Mesenchymal stem cell (in vitro differentiated cells and primary cell): ENCODE results near the gene ALPL.

Source experiments
- DNase-seq: peaks from one replicate; pipeline ENCODE4 v3.0.0-alpha.2; 2013
- H2AFZ ChIP-seq: one replicate; pipeline ENCODE4 v1.6.1; 2013; ENCODE audit warnings: low read depth, mild to moderate bottlenecking, control low read depth, inconsistent platforms, low read length, moderate library complexity
- H2AK5ac ChIP-seq: 2 replicates; pipeline ENCODE4 v1.6.1; 2013; ENCODE audit warnings: low read length, moderate library complexity, mild to moderate bottlenecking, inconsistent platforms; ENCODE audit not compliant: severe bottlenecking
- H2BK120ac ChIP-seq: one replicate; pipeline ENCODE4 v1.6.1; 2013; ENCODE audit warnings: low read depth, mild to moderate bottlenecking, inconsistent platforms, low read length, moderate library complexity
- H2BK12ac ChIP-seq, 2 experiments: one replicate each; pipeline ENCODE4 v1.6.1; 2013; ENCODE audit warnings: inconsistent platforms in 2 of 2, low read length in 2 of 2, mild to moderate bottlenecking in 2 of 2, moderate library complexity in 2 of 2, control low read depth in 1 of 2
- H2BK15ac ChIP-seq: one replicate; pipeline ENCODE4 v1.6.1; 2013; ENCODE audit warnings: mild to moderate bottlenecking, low read depth, inconsistent platforms; ENCODE audit not compliant: poor library complexity, severe bottlenecking
- H2BK5ac ChIP-seq: 2 replicates; pipeline ENCODE4 v1.6.1; 2013; ENCODE audit warnings: low read depth, mild to moderate bottlenecking, low read length, control low read depth, inconsistent platforms; ENCODE audit not compliant: poor library complexity, severe bottlenecking
- H3K14ac ChIP-seq, 2 experiments: one replicate each; pipeline ENCODE4 v1.6.1; 2013; ENCODE audit warnings: inconsistent platforms in 2 of 2, low read length in 2 of 2, control low read depth in 1 of 2, mild to moderate bottlenecking in 1 of 2, moderate library complexity in 1 of 2
- H3K18ac ChIP-seq, 2 experiments: one replicate each; pipeline ENCODE4 v1.6.1; 2013; ENCODE audit warnings: inconsistent platforms in 2 of 2, low read length in 2 of 2, control low read depth in 1 of 2, low read depth in 1 of 2, mild to moderate bottlenecking in 1 of 2
- H3K23ac ChIP-seq, 2 experiments: one replicate each; pipeline ENCODE4 v1.6.1; 2013; ENCODE audit warnings: inconsistent platforms in 2 of 2, low read length in 2 of 2, mild to moderate bottlenecking in 2 of 2, moderate library complexity in 2 of 2, control low read depth in 1 of 2
- H3K27ac ChIP-seq: 2 replicates; pipeline ENCODE4 v1.5.1; 2013; ENCODE audit warnings: mild to moderate bottlenecking, moderate library complexity, low read length, control low read depth, inconsistent platforms; ENCODE audit not compliant: poor library complexity, severe bottlenecking
- H3K27me3 ChIP-seq, 2 experiments: 2 replicates each; pipeline versions ENCODE4 v1.6.1 to v1.7.0; 2013; ENCODE audit warnings: low read length in 2 of 2, mild to moderate bottlenecking in 2 of 2, moderate library complexity in 2 of 2, control low read depth in 1 of 2, inconsistent platforms in 1 of 2; ENCODE audit not compliant: control insufficient read depth in 1 of 2, insufficient read depth in 1 of 2
- H3K36me3 ChIP-seq, 2 experiments: 2 replicates each; pipeline versions ENCODE4 v1.6.1 to v1.7.0; 2013; ENCODE audit warnings: low read length in 2 of 2, control low read depth in 1 of 2, inconsistent platforms in 1 of 2, low read depth in 1 of 2, mild to moderate bottlenecking in 1 of 2; ENCODE audit not compliant: insufficient read depth in 2 of 2, control insufficient read depth in 1 of 2
- H3K4ac ChIP-seq, 2 experiments: one replicate each; pipeline ENCODE4 v1.6.1; 2013; ENCODE audit warnings: inconsistent platforms in 2 of 2, low read length in 2 of 2, mild to moderate bottlenecking in 2 of 2, moderate library complexity in 2 of 2, control low read depth in 1 of 2, low read depth in 1 of 2
- H3K4me1 ChIP-seq: 2 replicates; pipeline ENCODE4 v1.6.1; 2013; ENCODE audit warnings: low read depth, low read length, control low read depth; ENCODE audit not compliant: control insufficient read depth, insufficient read depth
- H3K4me2 ChIP-seq: 2 replicates; pipeline ENCODE4 v1.6.1; 2013; ENCODE audit warnings: low read length, mild to moderate bottlenecking, inconsistent platforms; ENCODE audit not compliant: poor library complexity, severe bottlenecking
- H3K4me3 ChIP-seq, 2 experiments: 2 replicates each; pipeline versions ENCODE4 v1.5.1 to v1.7.0; 2013; ENCODE audit warnings: low read length in 2 of 2, mild to moderate bottlenecking in 2 of 2, control low read depth in 1 of 2, low read depth in 1 of 2; ENCODE audit not compliant: insufficient read depth in 1 of 2
- H3K79me1 ChIP-seq: replicated peaks from 2 replicates; pipeline ENCODE4 v1.6.1; 2013; ENCODE audit warnings: mild to moderate bottlenecking, control low read depth, low read length, inconsistent platforms; ENCODE audit not compliant: poor library complexity, severe bottlenecking
- H3K9ac ChIP-seq: 2 replicates; pipeline ENCODE4 v1.7.0; 2013; ENCODE audit warnings: mild to moderate bottlenecking, low read length, moderate library complexity
- H3K9me3 ChIP-seq: 2 replicates; pipeline ENCODE4 v1.7.0; 2013; ENCODE audit warnings: mild to moderate bottlenecking, low read length; ENCODE audit not compliant: control insufficient read depth
- H4K8ac ChIP-seq: one replicate; pipeline ENCODE4 v1.6.1; 2013; ENCODE audit warnings: inconsistent platforms, mild to moderate bottlenecking, low read length, moderate library complexity
- H4K91ac ChIP-seq: one replicate; pipeline ENCODE4 v1.6.1; 2013; ENCODE audit warnings: mild to moderate bottlenecking, low read length, inconsistent platforms
- WGBS: methylation state at CpG from one replicate; pipeline ENCODE4 v1.1.7; 2013; ENCODE audit warnings: mixed read lengths; 5-methylcytosine and 5-hydroxymethylcytosine counted together

ALPL gene

DNA sequence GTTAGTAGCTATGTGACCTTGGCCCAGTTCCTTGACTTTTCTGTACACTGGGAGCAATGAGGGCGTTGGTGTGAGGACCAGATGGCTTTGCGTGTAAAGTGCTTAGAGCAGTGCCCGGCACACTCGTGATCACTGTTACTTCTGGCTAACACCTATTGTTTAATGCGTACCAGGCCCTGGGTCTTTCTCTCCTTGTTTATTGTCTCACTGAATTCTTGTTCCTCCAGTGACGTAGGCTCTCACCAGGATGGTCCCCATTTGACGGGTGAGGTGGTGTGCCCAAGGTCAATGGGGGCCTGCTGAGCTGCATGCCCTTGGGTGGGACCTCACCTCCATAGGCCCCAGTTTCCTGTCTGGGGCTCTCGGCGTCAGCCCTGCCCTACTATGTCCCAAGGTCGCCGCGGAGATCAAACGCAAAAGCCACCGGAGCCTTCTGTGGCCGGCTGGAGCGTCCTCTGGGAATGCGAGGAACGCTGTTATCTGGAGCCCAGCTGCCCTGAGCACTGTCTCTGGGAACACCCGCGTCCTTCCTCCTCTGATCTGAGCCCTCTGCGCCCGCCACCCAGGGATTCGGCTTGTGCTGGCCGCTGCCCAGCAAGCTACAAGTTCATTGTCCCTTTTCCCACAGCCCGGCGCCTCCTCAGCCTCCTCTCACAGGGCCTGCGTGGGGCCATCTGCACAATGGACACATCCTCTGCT lies 28.9 kb downstream of the ALPL start:
- no peak overlapping the region for H3K18ac ChIP-seq
- H3K14ac ChIP-seq: no peak overlapping the region
- no peak overlapping the region for H2BK15ac ChIP-seq
- H3K23ac ChIP-seq: no peak overlapping the region
- no peak overlapping the region for H2AFZ ChIP-seq
- H3K4ac ChIP-seq: no peak overlapping the region
- no peak overlapping the region for H4K91ac ChIP-seq
- no peak overlapping the region for H3K4me3 ChIP-seq
- no peak overlapping the region for H2BK12ac ChIP-seq
- H2BK5ac ChIP-seq: no peak overlapping the region
- no peak overlapping the region for H2BK120ac ChIP-seq
- H3K4me1 ChIP-seq: peaks cover 24% of the 10 kb centered on the region
- 71% methylated on average over 20 of the region's 27 CpGs for WGBS
- H2AK5ac ChIP-seq: no peak overlapping the region
- no peaks in the 10 kb centered on the region for H3K36me3 ChIP-seq
- H3K27me3 ChIP-seq: peaks cover 0 to 18% of the 10 kb centered on the region in 2 experiments
- no peak overlapping the region for H3K27ac ChIP-seq
- no peak for DNase-seq
- no peak overlapping the region for H4K8ac ChIP-seq
- no peak overlapping the region for H3K4me2 ChIP-seq
- no peaks in the 10 kb centered on the region for H3K9me3 ChIP-seq
- peak overlapping the region; percentile 48 for H3K9ac ChIP-seq
- no peaks in the 10 kb centered on the region for H3K79me1 ChIP-seq

DNA sequence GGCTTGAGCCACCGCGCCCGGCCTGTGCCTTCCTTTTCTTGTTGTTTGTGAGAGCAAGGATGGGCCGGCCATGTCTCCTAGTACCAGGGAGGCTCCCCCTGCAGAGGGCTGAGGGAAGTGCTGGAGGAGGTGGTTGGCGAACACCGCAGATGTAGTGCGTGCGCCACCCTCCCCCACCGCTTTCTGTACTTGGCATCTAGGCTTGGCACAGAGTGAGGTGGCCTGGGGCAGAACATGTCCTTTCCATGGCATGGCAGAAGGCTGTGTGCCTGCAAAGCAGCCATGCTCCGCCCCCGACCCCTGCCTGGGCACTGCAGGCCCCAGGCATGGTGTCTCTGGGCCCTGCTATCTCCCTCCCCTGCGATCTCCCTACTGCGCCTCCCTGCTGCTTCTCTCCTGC lies 30.7 kb downstream of the ALPL start:
- Histone ChIP-seq H4K91ac (peak overlapping the region; percentile 25), H2BK5ac (no peak overlapping the region), H3K4ac (no peak overlapping the region), H3K36me3 (no peaks in the 10 kb centered on the region), H2AK5ac (peak overlapping the region; percentile 72), H3K27ac (no peak overlapping the region), H3K79me1 (no peaks in the 10 kb centered on the region), H2BK15ac (no peak overlapping the region), H2BK120ac (no peak overlapping the region), H3K4me1 (peaks cover 30% of the 10 kb centered on the region), H3K23ac (no peak overlapping the region), H4K8ac (no peak overlapping the region), H2AFZ (no peak overlapping the region), H3K27me3 (peaks cover 0 to 15% of the 10 kb centered on the region in 2 experiments), H2BK12ac (peak overlapping the region in 1 of 2 experiments; percentile 67), H3K18ac (no peak overlapping the region), H3K9me3 (no peaks in the 10 kb centered on the region), H3K9ac (no peak overlapping the region), H3K4me2 (no peak overlapping the region), H3K14ac (peak overlapping the region in 1 of 2 experiments; percentile 63), H3K4me3 (no peak overlapping the region)
- DNase-seq: peak; percentile 26
- WGBS: 78% methylated on average over 11 of the region's 13 CpGs

DNA sequence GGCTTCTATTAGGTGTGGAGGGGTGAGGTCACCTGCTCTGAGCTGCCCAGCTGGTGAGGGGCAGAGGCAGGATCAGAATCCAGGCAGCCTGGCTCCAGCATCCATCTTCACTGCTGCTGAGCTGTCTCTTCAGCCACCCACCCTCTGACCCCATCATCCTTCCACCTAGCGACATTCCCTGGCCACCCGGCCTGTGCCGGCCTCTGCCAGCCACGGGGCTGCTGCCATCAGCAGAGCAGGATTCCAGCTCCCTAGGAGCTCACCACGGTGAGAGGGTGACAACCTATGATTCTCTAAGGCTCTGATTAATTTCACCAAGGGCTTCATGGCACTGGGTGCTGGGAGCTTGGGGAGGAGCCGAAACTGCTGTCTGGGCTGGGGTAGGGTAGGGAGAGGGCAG lies 32.1 kb downstream of the ALPL start:
- peaks cover 0 to 15% of the 10 kb centered on the region in 2 experiments for H3K27me3 ChIP-seq
- no peak overlapping the region for H2BK15ac ChIP-seq
- peak overlapping the region; percentile 37 for H4K91ac ChIP-seq
- peak overlapping the region in 1 of 2 experiments; percentile 70 for H2BK12ac ChIP-seq
- H3K4me3 ChIP-seq: no peak overlapping the region
- peak overlapping the region; percentile 8 for H3K9ac ChIP-seq
- no peak overlapping the region for H2AFZ ChIP-seq
- no peaks in the 10 kb centered on the region for H3K9me3 ChIP-seq
- peak overlapping the region; percentile 1 for H2AK5ac ChIP-seq
- H3K79me1 ChIP-seq: no peaks in the 10 kb centered on the region
- H3K14ac ChIP-seq: no peak overlapping the region
- no peak for DNase-seq
- H3K4me2 ChIP-seq: no peak overlapping the region
- WGBS: 84% methylated on average over 6 of the region's 6 CpGs
- H3K36me3 ChIP-seq: no peaks in the 10 kb centered on the region
- no peak overlapping the region for H2BK120ac ChIP-seq
- H3K23ac ChIP-seq: no peak overlapping the region
- no peak overlapping the region for H2BK5ac ChIP-seq
- no peak overlapping the region for H3K4ac ChIP-seq
- no peak overlapping the region for H4K8ac ChIP-seq
- peak overlapping the region; percentile 7 to 28 for H3K18ac ChIP-seq
- H3K4me1 ChIP-seq: peaks cover 30% of the 10 kb centered on the region
- no peak overlapping the region for H3K27ac ChIP-seq

DNA sequence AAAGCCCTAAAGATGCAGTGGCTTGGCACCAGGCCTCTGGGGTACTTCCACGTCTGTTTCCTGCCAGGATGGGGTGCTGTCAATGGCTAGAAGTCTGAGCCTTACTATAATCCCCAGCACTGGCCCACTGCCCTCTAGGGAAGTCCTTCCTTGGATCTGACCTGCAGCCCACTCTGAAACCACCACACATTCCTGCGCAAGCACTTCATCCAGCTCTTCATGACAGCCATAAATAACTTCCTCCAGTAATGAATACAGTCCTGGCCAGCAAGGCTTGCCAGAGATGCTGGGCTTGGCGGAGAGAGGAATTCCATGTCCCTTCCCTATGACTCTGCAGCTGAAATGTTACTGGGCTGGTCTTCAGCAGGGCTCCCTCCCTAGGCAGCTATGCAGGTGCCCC lies 32.6 kb downstream of the ALPL start:
- 10% methylated on average over 3 of the region's 3 CpGs for WGBS
- H3K18ac ChIP-seq: peak overlapping the region in 1 of 2 experiments; percentile 7
- no peak overlapping the region for H3K23ac ChIP-seq
- no peak overlapping the region for H2BK5ac ChIP-seq
- peaks cover 0 to 15% of the 10 kb centered on the region in 2 experiments for H3K27me3 ChIP-seq
- no peak overlapping the region for H3K14ac ChIP-seq
- no peak overlapping the region for H2AFZ ChIP-seq
- no peak overlapping the region for H2BK120ac ChIP-seq
- H2BK15ac ChIP-seq: no peak overlapping the region
- peak overlapping the region; percentile 5 for H4K91ac ChIP-seq
- H3K4me2 ChIP-seq: no peak overlapping the region
- H3K27ac ChIP-seq: no peak overlapping the region
- no peaks in the 10 kb centered on the region for H3K9me3 ChIP-seq
- H2AK5ac ChIP-seq: peak overlapping the region; percentile 1
- H3K4me3 ChIP-seq: no peak overlapping the region
- DNase-seq: peak; percentile 73
- H3K4ac ChIP-seq: no peak overlapping the region
- no peak overlapping the region for H4K8ac ChIP-seq
- no peak overlapping the region for H2BK12ac ChIP-seq
- H3K79me1 ChIP-seq: no peaks in the 10 kb centered on the region
- no peaks in the 10 kb centered on the region for H3K36me3 ChIP-seq
- H3K9ac ChIP-seq: peak overlapping the region; percentile 16
- peaks cover 30% of the 10 kb centered on the region for H3K4me1 ChIP-seq
